Stimulated activated CD4-positive, alpha-beta T cell treated with anti-CD3 and anti-CD28 coated beads, TNF-alpha, amount 100 ng/mL, for 4 hours (primary cell): Measurements from ENCODE around the gene TAF1.
"Not testable (repeated sequence)": the region's sequence is repeated elsewhere in the genome, so short reads cannot be mapped to it uniquely, and the experiment has no call there.

Source experiments
- DNase-seq, 3 experiments: peaks; one replicate each; pipeline ENCODE4 v3.0.0-alpha.2; 2020; ENCODE audit warnings: low read depth in 3 of 3

TAF1 gene

GRCh38 chrX:71420686-71421085 is 54.5 kb downstream of the TAF1 start:
- DNase-seq: no peak

GRCh38 chrX:71432733-71433132 is 66.6 kb downstream of the TAF1 start:
- DNase-seq: no peak

- DNase-seq: no peak
Measured at GRCh38 chrX:71438750-71439149, 72.6 kb downstream of the TAF1 start.

- DNase-seq: no peak
Measured at GRCh38 chrX:71439420-71439819, 73.3 kb downstream of the TAF1 start.

- no peak for DNase-seq
Measured at GRCh38 chrX:71439896-71440295, 73.7 kb downstream of the TAF1 start.

GRCh38 chrX:71440401-71440800 is 74.2 kb downstream of the TAF1 start:
- DNase-seq: no peak

GRCh38 chrX:71441809-71442208 is 75.7 kb downstream of the TAF1 start:
- DNase-seq: not testable (repeated sequence)

- DNase-seq: no peak
Measured at GRCh38 chrX:71450433-71451106, 84.4 kb downstream of the TAF1 start.

GRCh38 chrX:71451518-71451917 is 85.4 kb downstream of the TAF1 start:
- not testable (repeated sequence) for DNase-seq

- DNase-seq: no peak
Measured at GRCh38 chrX:71453056-71453455, 86.9 kb downstream of the TAF1 start.

GRCh38 chrX:71454222-71454621 is 88.1 kb downstream of the TAF1 start:
- no peak for DNase-seq

- DNase-seq: no peak
Measured at GRCh38 chrX:71458866-71459265, 92.7 kb downstream of the TAF1 start.

GRCh38 chrX:71464968-71465367 is 98.8 kb downstream of the TAF1 start:
- no peak for DNase-seq

- no peak for DNase-seq
Measured at GRCh38 chrX:71466979-71467523, 100.9 kb downstream of the TAF1 start.

- DNase-seq: no peak
Measured at GRCh38 chrX:71475785-71476540, 109.8 kb downstream of the TAF1 start.

GRCh38 chrX:71482228-71482958 is 116.2 kb downstream of the TAF1 start:
- DNase-seq: no peak

GRCh38 chrX:71487814-71488213 is 121.7 kb downstream of the TAF1 start:
- DNase-seq: no peak

- no peak for DNase-seq
Measured at GRCh38 chrX:71489540-71489939, 123.4 kb downstream of the TAF1 start.

- DNase-seq: peak; percentile 5 to 29 (median 13)
Measured at GRCh38 chrX:71492231-71493065, 126.3 kb downstream of the TAF1 start.

GRCh38 chrX:71493111-71493613 is 127.0 kb downstream of the TAF1 start:
- DNase-seq: no peak

GRCh38 chrX:71495979-71496378 is 129.8 kb downstream of the TAF1 start:
- not testable (repeated sequence) for DNase-seq
